IPS DF 6.9 (cell line): ENCODE measurements around the gene RHOBTB1.

Experiments
- DNase-seq: peaks from one replicate; pipeline ENCODE4 v3.0.0-alpha.2; 2013; ENCODE audit warnings: low read depth, low spot score
- H3K27ac ChIP-seq: one replicate; pipeline ENCODE4 v1.5.1; 2013; ENCODE audit warnings: low read length, control low read depth
- H3K27me3 ChIP-seq: 2 replicates; pipeline ENCODE4 v1.6.1; 2013; ENCODE audit warnings: mild to moderate bottlenecking, low read length; ENCODE audit not compliant: control insufficient read depth, insufficient read depth
- H3K36me3 ChIP-seq: 2 replicates; pipeline ENCODE4 v1.6.1; 2013; ENCODE audit warnings: low read length; ENCODE audit not compliant: control insufficient read depth, insufficient read depth
- H3K4me1 ChIP-seq: 2 replicates; pipeline ENCODE4 v1.6.1; 2013; ENCODE audit warnings: low read length; ENCODE audit not compliant: control insufficient read depth, insufficient read depth
- H3K4me3 ChIP-seq: 2 replicates; pipeline ENCODE4 v1.5.1; 2013; ENCODE audit warnings: mild to moderate bottlenecking, low read length
- H3K9me3 ChIP-seq: 2 replicates; pipeline ENCODE4 v1.6.1; 2013; ENCODE audit warnings: low read length, inconsistent platforms; ENCODE audit not compliant: control insufficient read depth, insufficient read depth
- WGBS: extraction: QIAGEN DNeasy Blood & Tissue Kit; methylation state at CpG from one replicate; pipeline ENCODE4 v1.1.7; 2013; ENCODE audit warnings: mixed read lengths, missing lambda C conversion rate; ENCODE audit not compliant: insufficient read length, insufficient coverage; 5-methylcytosine and 5-hydroxymethylcytosine counted together

Gene RHOBTB1

DNA sequence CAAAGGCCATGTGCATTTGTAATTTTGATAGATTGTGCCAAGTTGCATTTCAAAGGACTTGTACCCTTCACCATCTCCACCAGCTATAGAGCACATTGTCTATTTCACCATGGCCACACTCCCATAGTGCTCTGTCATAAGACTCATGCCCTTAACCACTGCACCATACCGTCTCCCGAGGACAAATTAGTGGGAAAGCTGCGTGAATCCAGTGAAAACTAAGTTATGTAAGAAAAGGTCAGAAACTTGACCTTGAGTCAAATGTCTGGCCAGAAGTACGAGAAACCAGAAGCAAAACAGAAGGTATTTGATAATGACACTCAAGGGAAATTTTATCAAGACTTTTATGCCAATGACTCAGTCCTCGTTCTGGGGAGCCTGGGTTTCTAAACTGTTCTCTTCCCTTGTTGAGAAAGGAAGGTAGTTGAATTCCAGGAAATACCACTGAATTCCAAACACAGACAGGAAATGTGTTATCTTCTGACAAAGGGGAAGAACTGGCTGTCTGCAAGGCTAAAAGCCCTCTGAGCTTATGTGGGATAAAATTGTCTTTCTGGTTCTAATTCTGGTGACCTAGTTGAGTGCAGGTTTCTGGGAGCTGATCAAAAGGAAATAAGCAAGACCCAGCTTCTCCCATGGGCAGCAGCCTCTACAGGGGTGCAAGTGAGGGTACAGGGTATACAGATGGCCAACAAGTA, 116.0 kb downstream of the RHOBTB1 start:
- no peaks in the 10 kb centered on the region for H3K9me3 ChIP-seq
- DNase-seq, result no peak
- H3K27ac ChIP-seq, result no peak overlapping the region
- no peaks in the 10 kb centered on the region for H3K4me1 ChIP-seq
- no peaks in the 10 kb centered on the region for H3K27me3 ChIP-seq
- no peaks in the 10 kb centered on the region for H3K36me3 ChIP-seq
- no CpG with 5 or more reads among the region's 5 CpGs for WGBS
- H3K4me3 ChIP-seq, result no peak overlapping the region

DNA sequence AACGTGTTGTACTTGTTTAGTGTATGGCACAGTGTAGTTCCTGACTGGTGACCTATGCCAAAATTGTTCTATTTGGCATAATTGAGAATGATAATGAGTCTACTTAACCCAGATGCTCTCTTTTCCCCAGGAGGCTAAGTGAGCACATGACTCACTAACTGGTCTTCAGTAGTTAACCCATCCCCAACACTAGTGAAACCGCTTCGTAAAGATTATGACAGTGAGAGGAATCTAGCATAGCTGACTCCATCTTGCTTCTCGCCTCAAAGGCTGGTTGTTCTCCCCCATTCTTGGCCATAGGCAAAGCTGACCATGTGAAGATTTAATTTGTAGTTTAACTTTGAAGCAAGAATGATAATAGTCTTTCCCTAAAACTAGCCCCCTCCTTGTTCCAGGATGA, 118.5 kb downstream of the RHOBTB1 start:
- WGBS, result no CpG with 5 or more reads among the region's 4 CpGs
- no peak overlapping the region for H3K27ac ChIP-seq
- no peaks in the 10 kb centered on the region for H3K36me3 ChIP-seq
- no peaks in the 10 kb centered on the region for H3K27me3 ChIP-seq
- DNase-seq, result no peak
- H3K4me1 ChIP-seq, result no peaks in the 10 kb centered on the region
- no peaks in the 10 kb centered on the region for H3K9me3 ChIP-seq
- H3K4me3 ChIP-seq, result no peak overlapping the region

DNA sequence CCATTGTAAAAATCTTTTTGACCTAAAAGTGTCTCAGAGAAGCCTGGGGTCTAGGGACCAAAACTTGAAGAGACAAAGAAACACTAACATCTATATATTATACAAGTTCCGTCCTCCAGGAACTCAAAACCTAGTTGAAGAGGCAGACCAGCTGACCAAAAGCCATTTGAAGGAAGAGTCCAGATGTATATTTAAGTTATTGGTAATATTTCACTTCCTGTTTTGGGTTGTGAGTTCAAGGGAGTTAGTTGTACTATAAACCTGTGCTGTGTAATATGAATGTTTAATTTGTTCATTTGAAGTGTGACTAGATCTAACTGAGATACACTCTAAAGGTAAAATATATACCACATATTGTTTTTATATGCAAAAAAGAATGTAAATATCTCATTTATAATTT, 120.7 kb downstream of the RHOBTB1 start:
- H3K36me3 ChIP-seq, result no peaks in the 10 kb centered on the region
- H3K4me1 ChIP-seq, result no peaks in the 10 kb centered on the region
- H3K4me3 ChIP-seq, result no peak overlapping the region
- H3K9me3 ChIP-seq, result no peaks in the 10 kb centered on the region
- no peak overlapping the region for H3K27ac ChIP-seq
- no peaks in the 10 kb centered on the region for H3K27me3 ChIP-seq
- no peak for DNase-seq
- WGBS, result no CpG with 5 or more reads among the region's 1 CpG

GRCh38 chr10:60822809-60823208, 121.2 kb downstream of the RHOBTB1 start:
- Histone ChIP-seq H3K4me3 (no peak overlapping the region), H3K27me3 (no peaks in the 10 kb centered on the region), H3K4me1 (no peaks in the 10 kb centered on the region), H3K27ac (no peak overlapping the region), H3K36me3 (no peaks in the 10 kb centered on the region), H3K9me3 (no peaks in the 10 kb centered on the region)
- DNase-seq, result no peak
- WGBS, result no CpG with 5 or more reads among the region's 4 CpGs

GRCh38 chr10:60821656-60822055, 122.3 kb downstream of the RHOBTB1 start:
- Histone ChIP-seq H3K4me1 (no peaks in the 10 kb centered on the region), H3K36me3 (no peaks in the 10 kb centered on the region), H3K27me3 (no peaks in the 10 kb centered on the region), H3K4me3 (no peak overlapping the region), H3K27ac (no peak overlapping the region), H3K9me3 (no peaks in the 10 kb centered on the region)
- DNase-seq, result no peak
- no CpG with 5 or more reads among the region's 2 CpGs for WGBS

DNA sequence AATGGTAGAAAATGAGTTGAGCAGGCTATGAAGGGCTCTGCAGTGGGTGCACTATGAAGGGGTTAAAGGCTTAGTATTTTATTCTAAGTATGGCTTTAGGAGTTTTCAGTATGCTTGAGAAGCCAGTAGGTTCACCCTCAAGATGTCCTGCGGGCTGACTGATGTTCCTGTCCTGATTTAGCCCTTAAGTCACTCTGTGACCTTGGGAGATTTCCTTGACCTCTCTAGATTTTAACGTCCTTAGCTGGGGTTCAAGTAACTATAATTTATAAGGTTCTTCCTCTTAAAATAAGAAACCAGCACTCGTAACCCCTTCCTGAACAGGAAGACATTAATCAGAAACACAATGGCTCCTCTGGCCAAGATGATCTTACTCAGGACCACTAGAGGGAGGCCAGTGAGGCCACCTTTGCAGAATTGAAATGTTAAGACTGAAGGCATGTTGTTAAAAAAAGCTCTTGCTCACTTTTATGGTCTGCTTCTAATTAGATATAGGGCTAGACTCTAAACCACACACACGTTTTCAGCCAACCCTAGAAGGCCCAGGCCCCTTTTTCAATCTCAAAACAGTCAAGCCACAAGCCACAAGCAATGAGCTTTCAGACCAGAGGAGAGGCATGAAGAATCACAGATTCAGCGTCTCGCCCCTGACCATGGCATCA, 123.8 kb downstream of the RHOBTB1 start:
- Histone ChIP-seq H3K4me1 (no peaks in the 10 kb centered on the region), H3K4me3 (no peak overlapping the region), H3K27ac (no peak overlapping the region), H3K27me3 (no peaks in the 10 kb centered on the region), H3K36me3 (no peaks in the 10 kb centered on the region), H3K9me3 (no peaks in the 10 kb centered on the region)
- DNase-seq, result no peak
- no CpG with 5 or more reads among the region's 6 CpGs for WGBS
